ENCODE measurements around the gene SEMG1. TPM values are rescaled to one million over a fixed set of nuclear protein-coding genes. Genes with fewer than 3 reads are reported as not detected.

Gene SEMG1
- total and polyA plus RNA-seq, 8 donors, result not detected

- no peak for DNase-seq
- H3K4me3 ChIP-seq, result no peak overlapping the region
- TF ChIP-seq POLR2AphosphoS5 (IDR thresholded peaks at IDR 0.05) (no peak), POLR2A (IDR thresholded peaks at IDR 0.05) (no peak), EP300 (IDR thresholded peaks at IDR 0.05) (no peak), CTCF (IDR thresholded peaks at IDR 0.05) (no peak)
- H3K27ac ChIP-seq, result no peak overlapping the region
- no peaks in the 10 kb centered on the region for H3K36me3 ChIP-seq
- H3K27me3 ChIP-seq, result peaks cover 0 to 9% (median 0%) of the 10 kb centered on the region in 3 donors
- intact Hi-C loops (cut with DNase I; ENCODE audit: low total_unique reads), result no loop called here
- H3K4me1 ChIP-seq, result no peaks in the 10 kb centered on the region
- H3K9me3 ChIP-seq, result no peaks in the 10 kb centered on the region
Observed at GRCh38 chr20:45211569-45212474, 5.0 kb downstream of the SEMG1 start.

GRCh38 chr20:45212836-45213235 is 6.0 kb downstream of the SEMG1 start:
- Histone ChIP-seq H3K27me3 (no peaks in the 10 kb centered on the region), H3K4me1 (no peaks in the 10 kb centered on the region), H3K36me3 (no peaks in the 10 kb centered on the region), H3K4me3 (no peak overlapping the region), H3K9me3 (no peaks in the 10 kb centered on the region), H3K27ac (no peak overlapping the region)
- WGBS, 5 donors, result 78 to 94% (median 81%) methylated on average over 3 of the region's 3 CpGs
- intact Hi-C loops (cut with DNase I; ENCODE audit: low total_unique reads), result no loop called here
- no peak for DNase-seq
- TF ChIP-seq POLR2AphosphoS5 (IDR thresholded peaks at IDR 0.05), result no peak

GRCh38 chr20:45218124-45218523 is 11.3 kb downstream of the SEMG1 start:
- H3K27ac ChIP-seq, result no peak overlapping the region
- no peak for DNase-seq
- 64 to 76% (median 71%) methylated on average over 4 of the region's 4 CpGs for WGBS, 5 donors
- H3K4me1 ChIP-seq, result peaks cover 0 to 3% (median 0%) of the 10 kb centered on the region in 4 donors
- no peaks in the 10 kb centered on the region for H3K36me3 ChIP-seq
- H3K4me3 ChIP-seq, result no peak overlapping the region
- no peaks in the 10 kb centered on the region for H3K9me3 ChIP-seq
- peaks cover 0 to 6% (median 0%) of the 10 kb centered on the region in 3 donors for H3K27me3 ChIP-seq
- TF ChIP-seq POLR2AphosphoS5 (IDR thresholded peaks at IDR 0.05), result no peak
- no peak for TF ChIP-seq EP300 (IDR thresholded peaks at IDR 0.05)
- no peak for TF ChIP-seq CTCF (IDR thresholded peaks at IDR 0.05)
- no peak for TF ChIP-seq POLR2A (IDR thresholded peaks at IDR 0.05)
- intact Hi-C loops (cut with DNase I; ENCODE audit: low total_unique reads), result no loop called here

- no peak overlapping the region for H3K4me3 ChIP-seq
- H3K4me1 ChIP-seq, result peaks cover 0 to 3% (median 0%) of the 10 kb centered on the region in 4 donors
- WGBS, 5 donors, result 84 to 96% (median 86%) methylated on average over 1 to 2 of the region's 2 CpGs
- DNase-seq, result no peak
- H3K9me3 ChIP-seq, result no peaks in the 10 kb centered on the region
- no peaks in the 10 kb centered on the region for H3K36me3 ChIP-seq
- H3K27ac ChIP-seq, result no peak overlapping the region
- TF ChIP-seq EP300 (IDR thresholded peaks at IDR 0.05) (no peak), CTCF (IDR thresholded peaks at IDR 0.05) (no peak), POLR2AphosphoS5 (IDR thresholded peaks at IDR 0.05) (no peak), POLR2A (IDR thresholded peaks at IDR 0.05) (no peak)
- intact Hi-C loops (cut with DNase I; ENCODE audit: low total_unique reads), result no loop called here
- H3K27me3 ChIP-seq, result peaks cover 0 to 11% (median 0%) of the 10 kb centered on the region in 3 donors
Observed at GRCh38 chr20:45218636-45219035, 11.8 kb downstream of the SEMG1 start.

GRCh38 chr20:45221076-45221475 is 14.2 kb downstream of the SEMG1 start, which contains the start of gene SEMG2:
TSS of gene SEMG2 (plus strand) at chr20:45221373. CDS start at chr20:45221390, 17 bp downstream.
- Histone ChIP-seq H3K36me3 (no peaks in the 10 kb centered on the region), H3K4me1 (peaks cover 0 to 3% (median 0%) of the 10 kb centered on the region in 4 donors), H3K9me3 (no peaks in the 10 kb centered on the region), H3K4me3 (no peak within 1 kb of the TSS), H3K27me3 (peaks cover 0 to 23% (median 10%) of the 10 kb centered on the region in 3 donors), H3K27ac (no peak within 1 kb of the TSS)
- WGBS, 5 donors, result 89 to 95% (median 91%) methylated on average over 4 of the region's 4 CpGs
- intact Hi-C loops (cut with DNase I; ENCODE audit: low total_unique reads), result no loop called here
- no peak for DNase-seq
- TF ChIP-seq EP300 (IDR thresholded peaks at IDR 0.05), result no peak
- no peak for TF ChIP-seq POLR2A (IDR thresholded peaks at IDR 0.05)
- TF ChIP-seq CTCF (IDR thresholded peaks at IDR 0.05), result no peak
- no peak for TF ChIP-seq POLR2AphosphoS5 (IDR thresholded peaks at IDR 0.05)
